Inflammatory macrophage treated with lipopolysaccharide for 1 hour (primary cell): Measurements from ENCODE around the gene SVIL.
"Not testable (repeated sequence)": the region's sequence is repeated elsewhere in the genome, so short reads cannot be mapped to it uniquely, and the experiment has no call there.

Experiments
- DNase-seq, 2 donors: peaks; one replicate each; pipeline ENCODE4 v3.0.0-alpha.2; 2020 to 2022

SVIL gene

GRCh38 chr10:29514306-29514705 is 120.5 kb downstream of the SVIL start:
- DNase-seq = no peak

GRCh38 chr10:29512425-29512974 is 122.3 kb downstream of the SVIL start:
- no peak for DNase-seq

DNA sequence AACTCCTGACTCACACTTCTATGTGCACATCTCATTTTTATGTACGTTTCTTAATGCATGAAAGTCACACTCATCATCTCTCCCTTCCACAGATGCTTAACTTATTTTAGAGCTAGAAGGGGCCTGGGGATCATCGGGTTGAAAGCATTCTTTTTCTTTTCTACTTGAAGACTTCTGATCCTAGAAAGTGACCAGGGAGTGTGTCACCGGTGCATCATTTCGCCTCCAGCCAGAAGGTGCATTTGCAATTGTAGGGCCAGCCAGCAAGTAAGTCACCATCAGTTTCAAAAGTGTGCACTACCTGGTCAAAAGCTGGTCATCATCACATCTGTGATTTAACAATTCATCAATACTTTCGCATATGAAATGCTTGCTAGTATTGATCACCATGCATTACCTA is 123.0 kb downstream of the SVIL start:
- not testable (repeated sequence) for DNase-seq

DNA sequence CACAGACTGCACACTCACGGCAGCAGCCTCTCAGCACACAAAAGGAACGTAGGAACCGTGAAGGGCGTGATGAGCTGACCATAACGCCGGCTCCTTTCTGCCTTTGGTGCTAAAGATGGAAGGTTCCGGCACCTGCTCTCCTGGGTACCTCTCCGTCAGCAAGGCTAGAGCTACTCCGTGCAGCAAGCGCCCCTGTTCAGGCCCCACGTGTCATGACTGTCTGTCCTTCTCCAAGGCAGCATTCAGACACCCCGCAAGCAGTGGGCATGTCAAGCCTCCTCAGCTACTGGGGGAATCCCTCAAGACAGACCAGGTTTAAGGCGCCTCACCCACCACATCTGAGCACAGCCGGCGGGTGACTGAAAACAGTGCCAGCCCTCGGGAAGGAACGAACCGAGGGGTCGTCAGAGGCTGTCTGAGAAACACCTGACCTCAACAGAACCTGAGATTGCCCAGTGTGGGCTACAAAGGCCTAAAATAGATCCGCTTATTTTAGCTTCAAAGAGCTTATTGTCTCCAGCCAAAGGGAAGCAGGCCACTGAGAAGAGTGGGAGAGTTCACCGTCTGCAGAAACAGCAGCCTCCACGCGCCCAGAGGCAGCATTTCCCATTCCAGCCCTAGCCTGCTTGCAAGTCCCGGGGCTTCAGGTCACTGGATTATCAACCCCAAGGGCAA is 124.2 kb downstream of the SVIL start:
- DNase-seq = not testable (repeated sequence)

- no peak for DNase-seq
These were observed 126.1 kb downstream of the SVIL start for GRCh38 chr10:29508554-29509244.

DNA sequence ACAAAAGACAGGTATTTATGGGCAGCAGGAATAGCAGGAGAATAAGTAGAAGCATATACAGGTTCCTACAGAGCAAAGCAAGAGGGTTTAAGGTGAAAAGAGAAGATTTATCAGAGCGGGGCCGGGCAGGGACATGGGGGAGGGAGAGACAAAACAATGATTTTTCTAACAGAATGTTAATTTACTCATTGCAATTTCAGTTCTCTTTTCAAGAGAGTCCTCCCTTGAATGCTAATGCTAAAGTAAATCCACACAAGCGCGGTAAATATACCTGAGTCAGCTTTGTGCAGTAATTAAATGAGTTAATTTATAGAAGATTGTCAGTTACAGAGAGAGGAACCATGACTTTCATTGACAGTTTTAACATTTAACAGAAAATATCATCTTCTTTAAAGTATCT is 127.0 kb downstream of the SVIL start:
- not testable (repeated sequence) for DNase-seq

DNA sequence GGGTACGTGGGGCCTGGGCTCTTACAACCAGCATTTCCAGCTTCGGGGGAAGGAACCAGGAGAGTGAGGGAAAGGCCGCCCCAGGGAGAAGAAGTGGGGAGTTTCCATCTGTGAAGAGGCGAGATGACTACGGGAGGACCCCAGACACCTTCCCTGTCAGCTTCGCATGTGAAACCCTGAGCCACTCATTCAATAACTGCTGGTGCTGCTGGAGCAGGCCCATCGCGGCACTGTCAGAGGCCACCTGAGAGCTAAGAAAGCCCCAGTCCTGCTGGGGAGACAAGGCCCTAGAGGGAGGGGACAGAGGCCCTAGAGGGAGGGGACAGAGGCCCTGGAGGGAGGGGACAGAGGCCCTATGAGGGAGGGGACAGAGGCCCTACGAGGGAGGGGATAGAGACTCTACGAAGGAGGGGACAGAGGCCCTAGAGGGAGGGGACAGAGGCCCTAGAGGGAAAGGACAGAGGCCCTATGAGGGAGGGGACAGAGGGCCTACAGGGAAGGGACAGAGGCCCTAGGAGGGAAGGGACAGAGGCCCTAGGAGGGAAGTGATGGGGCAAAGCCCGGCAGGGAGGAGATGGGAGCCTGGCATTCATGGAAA is 128.3 kb downstream of the SVIL start:
- not testable (repeated sequence) for DNase-seq

DNA sequence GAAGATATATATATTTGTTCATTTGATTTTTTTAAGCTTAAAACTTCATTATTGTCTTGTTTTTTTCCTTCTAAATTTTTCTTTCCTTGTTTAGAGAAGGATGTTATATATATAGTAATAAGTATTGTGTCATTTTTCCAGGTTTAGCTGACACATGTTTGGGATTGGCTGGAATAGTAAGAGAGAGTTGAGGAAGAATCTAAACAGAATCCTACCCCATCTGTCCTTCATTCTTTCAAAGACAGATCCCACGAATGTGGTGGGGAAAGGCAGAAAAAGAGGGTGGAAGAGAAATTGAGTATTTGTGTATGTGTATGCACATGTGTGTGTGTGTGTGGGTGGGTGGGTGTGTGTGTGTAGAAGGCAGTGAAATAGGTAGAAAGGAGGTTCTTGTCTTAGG is 132.4 kb downstream of the SVIL start:
- DNase-seq = no peak

DNA sequence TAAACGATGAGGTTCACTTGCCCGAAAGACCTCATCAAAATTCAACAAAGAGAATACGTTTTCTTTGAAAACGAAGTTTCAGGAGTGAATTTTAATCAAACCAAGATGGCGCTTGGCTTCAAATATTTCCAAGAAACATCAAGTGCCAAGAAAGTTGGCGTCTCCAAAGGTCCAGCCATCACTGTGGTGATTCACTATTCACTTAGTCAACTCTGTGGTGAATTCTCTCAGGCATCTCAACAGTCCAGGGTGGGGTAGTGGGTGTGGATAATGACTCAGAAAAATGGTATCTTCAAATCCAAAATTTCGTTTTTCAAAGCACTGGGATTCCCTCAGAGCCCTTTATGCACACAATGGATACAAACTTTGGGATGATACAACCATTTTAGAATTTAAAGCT is 133.1 kb downstream of the SVIL start:
- DNase-seq = peak in 1 of 2 donors; percentile 8

GRCh38 chr10:29499993-29500537 is 134.7 kb downstream of the SVIL start:
- DNase-seq = no peak

- peak; percentile 29 to 62 for DNase-seq
These were observed 138.2 kb downstream of the SVIL start for GRCh38 chr10:29496341-29497162.

DNA sequence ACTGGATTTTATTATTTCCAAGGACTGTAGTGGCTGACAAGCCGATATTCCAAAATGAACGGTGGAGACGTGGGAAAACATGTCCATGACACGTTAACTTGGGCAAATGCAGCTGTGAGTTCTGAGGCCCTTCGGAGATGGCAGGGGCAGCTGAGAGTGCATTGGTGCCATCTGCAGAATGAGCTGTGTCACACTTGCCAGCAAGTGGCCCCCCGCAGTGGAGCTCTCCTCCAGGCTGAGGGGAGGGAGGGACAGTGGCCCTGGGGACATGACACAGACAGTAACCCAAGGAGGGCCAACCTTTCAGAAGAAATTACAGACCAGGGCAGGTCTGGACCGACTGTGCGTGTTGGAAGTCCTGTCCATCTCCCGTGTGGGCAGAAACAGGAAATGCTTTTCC is 139.4 kb downstream of the SVIL start:
- no peak for DNase-seq

GRCh38 chr10:29493697-29494096 is 141.1 kb downstream of the SVIL start:
- no peak for DNase-seq

- no peak for DNase-seq
These were observed 142.0 kb downstream of the SVIL start for GRCh38 chr10:29492774-29493173.

GRCh38 chr10:29491918-29492317 is 142.9 kb downstream of the SVIL start:
- DNase-seq = peak; percentile 22 to 28

DNA sequence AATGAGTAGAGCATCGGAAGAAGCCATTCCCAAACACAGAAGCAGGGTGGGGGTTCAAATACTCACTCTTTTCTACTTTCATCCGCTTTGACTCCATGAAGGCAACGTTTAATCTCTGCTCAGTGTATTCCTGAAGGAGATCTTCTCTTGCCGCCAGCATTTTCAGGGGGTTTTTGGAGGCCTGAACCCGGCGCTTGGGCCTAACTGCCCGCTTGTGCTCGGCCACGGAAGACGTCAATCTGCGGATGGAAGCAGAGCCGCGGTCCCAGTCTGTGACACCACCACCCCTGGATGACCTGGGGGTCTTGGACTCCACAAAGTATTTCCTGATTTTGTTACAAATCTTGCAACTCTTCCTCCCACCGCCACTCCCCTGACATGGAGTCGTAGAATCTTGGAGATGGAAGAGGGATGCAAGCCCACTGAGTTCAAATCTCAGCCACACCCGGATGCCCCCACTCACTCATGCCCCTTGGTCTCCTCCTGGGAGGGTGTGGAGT is 143.9 kb downstream of the SVIL start:
- DNase-seq = not testable (repeated sequence)

- not testable (repeated sequence) for DNase-seq
These were observed 146.3 kb downstream of the SVIL start for GRCh38 chr10:29488471-29488870.

- DNase-seq = not testable (repeated sequence)
These were observed 146.9 kb downstream of the SVIL start for GRCh38 chr10:29487884-29488266.

DNA sequence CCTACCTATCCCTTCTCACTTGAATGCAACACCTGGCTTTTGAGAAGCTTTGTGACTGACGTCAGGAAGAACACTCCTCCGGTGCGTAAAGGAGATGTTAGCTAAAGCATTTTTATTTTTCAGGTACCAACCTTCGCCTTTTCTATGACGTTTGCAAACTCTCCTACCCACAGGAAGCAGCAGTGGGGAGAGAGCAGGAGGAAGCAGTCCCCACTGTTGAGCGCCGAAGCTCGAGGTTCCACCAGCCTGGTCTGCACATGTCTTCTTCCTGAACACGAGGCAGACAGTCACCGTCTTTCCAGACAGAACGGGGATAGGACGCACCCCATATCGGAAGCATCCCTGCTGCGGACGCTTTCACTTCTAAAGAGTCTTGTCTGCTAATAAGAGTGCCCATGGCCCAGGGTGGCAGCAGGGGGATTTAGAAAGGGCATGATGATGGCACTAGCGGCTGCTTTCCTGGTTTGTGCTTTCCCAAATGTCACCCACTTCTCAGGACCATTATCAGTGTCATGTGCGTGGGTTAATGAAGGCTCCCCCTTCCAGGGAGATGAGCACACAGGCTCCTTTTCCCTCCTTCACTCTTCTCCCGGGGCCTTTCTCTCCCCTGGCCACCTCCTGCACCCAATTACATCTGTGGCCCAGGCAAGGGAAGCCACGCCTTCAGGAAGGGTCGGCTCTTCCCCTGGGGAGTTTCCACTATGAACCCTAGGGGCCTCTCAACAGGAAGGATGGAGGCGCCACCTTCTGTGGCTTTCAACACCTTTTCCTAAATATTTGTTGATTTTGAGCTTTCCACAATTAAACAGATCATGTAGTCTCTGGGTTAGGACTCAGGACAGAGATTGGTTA is 147.5 kb downstream of the SVIL start:
- DNase-seq = not testable (repeated sequence)

GRCh38 chr10:29486433-29486832 is 148.3 kb downstream of the SVIL start:
- DNase-seq = peak; percentile 54 to 75

DNA sequence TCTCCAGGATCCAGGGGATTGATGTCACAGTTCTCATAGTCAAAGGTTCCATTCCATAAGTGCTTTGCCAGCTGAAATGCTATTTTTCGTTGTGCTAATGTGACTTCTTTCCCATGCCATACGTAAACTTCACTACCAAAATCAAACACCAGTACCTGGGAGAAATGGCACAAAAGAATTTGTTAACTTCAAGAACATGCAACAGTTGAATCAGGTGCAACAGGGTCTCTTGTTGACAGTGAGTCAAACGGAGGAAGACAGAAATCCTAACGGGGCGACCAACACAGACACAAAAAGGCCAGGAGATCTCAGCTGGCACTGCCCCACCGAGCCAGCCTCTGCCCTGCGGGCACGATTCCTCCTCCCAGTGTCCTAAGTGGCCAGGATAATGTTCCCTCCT is 150.1 kb downstream of the SVIL start:
- not testable (repeated sequence) for DNase-seq
